Heart right ventricle (tissue), 16 donors: ENCODE measurements around the gene HOXA6. TPM values are rescaled to one million over a fixed set of nuclear protein-coding genes. Genes with fewer than 3 reads are reported as not detected.

Source experiments
- ATAC-seq, 8 donors: fragments of 200-7000 bp; cut with Tn5 transposase; one replicate each; pipeline ENCODE4 v1.9.1; 2020; ENCODE audit warnings: mild to moderate bottlenecking in 8 of 8, moderate library complexity in 8 of 8, moderate number of reproducible peaks in 1 of 8
- DNase-seq, 2 donors: peaks; one replicate each; pipeline ENCODE4 v3.0.0-alpha.2; 2020
- H3K27ac ChIP-seq, 10 donors: fragments of 200-600 bp; sonication (generic) in 2 of 10; one replicate each; pipeline versions ENCODE4 v1.5.0 to v1.8.0; 2020 to 2022; ENCODE audit warnings: mild to moderate bottlenecking in 3 of 10
- H3K27me3 ChIP-seq, 7 donors: fragments of 200-600 bp; one replicate each; pipeline ENCODE4 v1.8.0; 2021 to 2022; ENCODE audit warnings: mild to moderate bottlenecking in 2 of 7
- H3K36me3 ChIP-seq, 9 donors: fragments of 200-600 bp; sonication (generic) in 1 of 9; one replicate each; pipeline versions ENCODE4 v1.5.0 to v1.8.0; 2020 to 2022; ENCODE audit warnings: mild to moderate bottlenecking in 2 of 9
- H3K4me1 ChIP-seq, 9 donors: fragments of 200-600 bp; sonication (generic) in 1 of 9; one replicate each; pipeline versions ENCODE4 v1.5.0 to v1.8.0; 2020 to 2022; ENCODE audit warnings: mild to moderate bottlenecking in 4 of 9
- H3K4me3 ChIP-seq, 10 donors: fragments of 200-600 bp; sonication (generic) in 2 of 10; one replicate each; pipeline versions ENCODE4 v1.5.0 to v1.8.0; 2020 to 2022; ENCODE audit warnings: mild to moderate bottlenecking in 7 of 10, moderate library complexity in 2 of 10
- H3K9me3 ChIP-seq, 11 donors: fragments of 200-600 bp in 10 of 11; sonication (generic) in 2 of 11; one replicate each; pipeline versions ENCODE4 v1.5.0 to v1.8.0; 2013 to 2022; ENCODE audit warnings: mild to moderate bottlenecking in 2 of 11, control low read depth in 1 of 11, moderate library complexity in 1 of 11
- CTCF ChIP-seq, 9 donors: fragments of 200-600 bp; sonication (generic) in 2 of 9; IDR thresholded peaks; one replicate each; pipeline versions ENCODE4 v1.5.0 to v1.8.0; 2021 to 2022; ENCODE audit warnings: antibody characterized with exemption in 9 of 9, mild to moderate bottlenecking in 5 of 9, moderate library complexity in 1 of 9
- WGBS, 2 donors: extraction: QIAGEN DNeasy Blood & Tissue Kit; methylation state at CpG; one replicate each; pipeline ENCODE4 v1.1.7; 2013; ENCODE audit warnings: inconsistent platforms in 1 of 2; 5-methylcytosine and 5-hydroxymethylcytosine counted together
- intact Hi-C, 10 donors: fragments of 100-400 bp; cut with DNase I; formaldehyde crosslinking; loops; one replicate each; pipeline versions ENCODE4 v1.11.1 to v1.14.2; 2022
- polyA plus RNA-seq, 2 donors: library from polyadenylated mRNA; stranded (reverse); fragments of 200-250 nt; gene quantifications; one replicate each; pipeline ENCODE4 v1.2.3, GENCODE V29; 2013
- total RNA-seq, 10 donors: library from RNA; stranded (reverse); fragmentation: NEBNext Ultra II Directional in 3 of 10; extraction: Animal tissue kit (Norgen Biotek cat#: 25700) in 3 of 10; gene quantifications; one replicate each; pipeline versions ENCODE4 v1.2.1 to v1.2.4, GENCODE V29; 2021 to 2023
- donor health status: Arrhythmogenic right ventricular cardiomyopathy.
- donor health status: ischemic (EF 13 %, LVEDD 7.1; RV severe dilation, severe dysfunction).
- donor health status: healthy with polysubstance abuse.
- donor health status: DM: no; HTN: yes; CAD: no.
- donor health status: DM: no; HTN: no; CAD: no.
- donor health status: ischemic (EF 25% LVEDD 6.9; RV normal size, moderate dysfunction).
- donor health status: ischemic (EF 25% LVEDD 5.7; RV mildly dilated, moderate dysfunction).
- donor health status: healthy.
- donor health status: DM: yes; HTN: yes; CAD: no.
- donor health status: Ischemic cardiomyopathy.
- donor health status: ischemic (EF 35%, LVEDD 5.7; RV mildly dilated, moderate dysfunction).
- donor health status: nonischemic (EF 11% LVEDD 7.7; RV severe dilation, severe dysfunction).
- donor health status: DM: yes; HTN: yes; CAD: no.
- donor health status: PGD.
- donor health status: ischemic (EF 29% LVEDD 5.4; RV normal size, mild dysfunction).
- donor health status: nonischemic (EF 23%, LVEDD 6.1; RV moderate dilation, normal function).

The HOXA6 gene
- total and polyA plus RNA-seq, 12 donors, result not detected

GRCh38 chr7:27117887-27118491 lies 29.6 kb downstream of the HOXA6 start:
- ATAC-seq, result peak in 1 of 8 donors; percentile 22
- WGBS, 2 donors, result 9 to 13% methylated on average over 19 of the region's 19 CpGs
- Histone ChIP-seq H3K9me3 (no peaks in the 10 kb centered on the region), H3K36me3 (no peaks in the 10 kb centered on the region), H3K27ac (peak overlapping the region in 4 of 10 donors; percentile 18 to 82 (median 42)), H3K4me3 (peak overlapping the region in 4 of 10 donors; percentile 18 to 42 (median 23)), H3K4me1 (peaks cover 0 to 17% (median 4%) of the 10 kb centered on the region in 9 donors), H3K27me3 (peaks cover 17 to 97% (median 96%) of the 10 kb centered on the region in 7 donors)
- no peak for TF ChIP-seq CTCF (IDR thresholded peaks at IDR 0.05)
- intact Hi-C loops, result no loop called here
- DNase-seq, result no peak

GRCh38 chr7:27116962-27117886 lies 30.4 kb downstream of the HOXA6 start:
- no peak for DNase-seq
- intact Hi-C loops, result no loop called here
- TF ChIP-seq CTCF (IDR thresholded peaks at IDR 0.05), result no peak
- H3K4me3 ChIP-seq, result peak overlapping the region in 4 of 10 donors; percentile 18 to 42 (median 23)
- no peaks in the 10 kb centered on the region for H3K9me3 ChIP-seq
- H3K36me3 ChIP-seq, result no peaks in the 10 kb centered on the region
- WGBS, 2 donors, result 6 to 15% methylated on average over 12 of the region's 12 CpGs
- H3K4me1 ChIP-seq, result peaks cover 0 to 17% (median 4%) of the 10 kb centered on the region in 9 donors
- peak overlapping the region in 4 of 10 donors; percentile 18 to 82 (median 42) for H3K27ac ChIP-seq
- peaks cover 18 to 97% (median 96%) of the 10 kb centered on the region in 7 donors for H3K27me3 ChIP-seq
- ATAC-seq, result peak in 1 of 8 donors; percentile 14

GRCh38 chr7:27116031-27116961 lies 31.3 kb downstream of the HOXA6 start:
- H3K4me1 ChIP-seq, result peaks cover 0 to 17% (median 4%) of the 10 kb centered on the region in 9 donors
- 14 to 25% methylated on average over 20 of the region's 20 CpGs for WGBS, 2 donors

More at GRCh38 chr7:27116031-27116961, 31.3 kb downstream of the HOXA6 start:
- DNase-seq, result no peak
- peak overlapping the region in 4 of 10 donors; percentile 28 to 82 (median 64) for H3K27ac ChIP-seq
- no peak for ATAC-seq
- no peak for TF ChIP-seq CTCF (IDR thresholded peaks at IDR 0.05)
- intact Hi-C loops, result no loop called here
- H3K27me3 ChIP-seq, result peaks cover 18 to 97% (median 96%) of the 10 kb centered on the region in 7 donors
- H3K9me3 ChIP-seq, result no peaks in the 10 kb centered on the region
- H3K36me3 ChIP-seq, result no peaks in the 10 kb centered on the region
- H3K4me3 ChIP-seq, result peak overlapping the region in 5 of 10 donors; percentile 11 to 42 (median 21)
